A375 (cell line): Measurements from ENCODE around the gene RASGEF1C. TPM values are rescaled to one million over a fixed set of nuclear protein-coding genes. Genes with fewer than 3 reads are reported as not detected.

Source experiments
- total RNA-seq: library from RNA; depleted of rRNA; stranded (reverse); fragments of >200 nt; shearing (Covaris generic); gene quantifications from 2 replicates; pipeline ENCODE4 v1.2.3, GENCODE V29; 2014; rRNA removed

Gene RASGEF1C
- 0.32 TPM in 1 of 2 replicates, not detected in the other for total RNA-seq

GRCh38 chr5:180209137-180209581 is at the start of gene RASGEF1C:
TSS of gene RASGEF1C (minus strand) at chr5:180209211. CDS start at chr5:180138052, 71,159 bp downstream.

GRCh38 chr5:180071531-180072255 is 137.3 kb downstream of the RASGEF1C start, which contains the start of gene RNF130:
TSS of gene RNF130 (minus strand) at chr5:180071759. CDS start at chr5:180071702, 57 bp downstream.

Other genes starting within 250 kb of the RASGEF1C start
- gene RNF130, start 137.5 kb downstream of the RASGEF1C start, total RNA-seq = 35.6 and 40.2 TPM in 2 replicates
- gene MAPK9, start 82.9 kb upstream of the RASGEF1C start, total RNA-seq = 13.3 and 15.3 TPM in 2 replicates
- gene GFPT2, start 144.1 kb upstream of the RASGEF1C start, total RNA-seq = 32.9 and 37.4 TPM in 2 replicates